ENCODE measurements around the gene FBXO8. TPM values are rescaled to one million over a fixed set of nuclear protein-coding genes. Genes with fewer than 3 reads are reported as not detected.

FBXO8 gene
- total RNA-seq, 2 experiments from 2014 or later = 17.9 to 19.4 TPM

GRCh38 chr4:174218127-174218790 lies 65.2 kb downstream of the FBXO8 start:
- no peak overlapping the region for H3K4me3 ChIP-seq (ENCODE audit: low read length)

GRCh38 chr4:174217273-174218126 lies 66.0 kb downstream of the FBXO8 start:
- Mint-ChIP-seq H3K9me3 (no peaks in the 10 kb centered on the region), H3K36me3 (ENCODE audit: low read depth) (no peaks in the 10 kb centered on the region), H3K4me1 (ENCODE audit: low read depth) (peaks cover 46% of the 10 kb centered on the region), H3K4me3 (peak overlapping the region; percentile 36), H3K27me3 (peaks cover 92% of the 10 kb centered on the region), H3K27ac (no peak overlapping the region)
- CTCF ChIA-PET = no interaction called here
- peak in 3 of 14 experiments; percentile 18 to 34 (median 31) for DNase-seq
- ATAC-seq (ENCODE audit: poor library complexity) = peak; percentile 22
- Histone ChIP-seq H3K36me3 (ENCODE audit: insufficient read depth, low read length) (no peaks in the 10 kb centered on the region), H3K27me3 (ENCODE audit: control insufficient read depth in 1 of 2, insufficient read depth in 2 of 2, low read length in 2 of 2) (peaks cover 55 to 69% of the 10 kb centered on the region in 2 experiments), H3K27ac (ENCODE audit: low read depth in 1 of 2, low read length in 2 of 2) (no peak overlapping the region), H3K4me3 (ENCODE audit: low read length) (no peak overlapping the region), H3K9me3 (ENCODE audit: control insufficient read depth in 1 of 2, insufficient read depth in 1 of 2, low read length in 2 of 2) (peaks cover 0 to 26% of the 10 kb centered on the region in 2 experiments), H3K4me1 (ENCODE audit: insufficient read depth, low read length) (peaks cover 38% of the 10 kb centered on the region)
- POLR2A ChIA-PET = no interaction called here
- intact Hi-C loops (cut with DNase I, micrococcal nuclease) = loop anchor here (5.0 to 10.0 kb wide), 2 partner anchors 690 to 693 kb away; no protein-coding TSS in a partner anchor
- TF ChIP-seq CTCF (IDR thresholded peaks at IDR 0.05) = no peak

More at GRCh38 chr4:174218127-174218790, 65.2 kb downstream of the FBXO8 start:
- no peaks in the 10 kb centered on the region for H3K36me3 Mint-ChIP-seq (ENCODE audit: low read depth)
- DNase-seq (peak in 1 of 14 experiments; percentile 4), ATAC-seq (ENCODE audit: poor library complexity) (no peak)
- TF ChIP-seq CTCF (IDR thresholded peaks at IDR 0.05) = no peak
- no peak overlapping the region for H3K4me3 Mint-ChIP-seq
- no peak overlapping the region for H3K27ac Mint-ChIP-seq
- no peak overlapping the region for H3K27ac ChIP-seq (ENCODE audit: low read depth in 1 of 2, low read length in 2 of 2)
- peaks cover 44% of the 10 kb centered on the region for H3K4me1 Mint-ChIP-seq (ENCODE audit: low read depth)
- POLR2A ChIA-PET = no interaction called here
- H3K4me1 ChIP-seq (ENCODE audit: insufficient read depth, low read length) = peaks cover 38% of the 10 kb centered on the region
- no peaks in the 10 kb centered on the region for H3K9me3 Mint-ChIP-seq
- H3K27me3 ChIP-seq (ENCODE audit: control insufficient read depth in 1 of 2, insufficient read depth in 2 of 2, low read length in 2 of 2) = peaks cover 49 to 62% of the 10 kb centered on the region in 2 experiments
- CTCF ChIA-PET = no interaction called here
- peaks cover 86% of the 10 kb centered on the region for H3K27me3 Mint-ChIP-seq
- peaks cover 0 to 26% of the 10 kb centered on the region in 2 experiments for H3K9me3 ChIP-seq (ENCODE audit: control insufficient read depth in 1 of 2, insufficient read depth in 1 of 2, low read length in 2 of 2)
- intact Hi-C loops (cut with DNase I, micrococcal nuclease) = loop anchor here (5.0 to 10.0 kb wide), 2 partner anchors 691 to 693 kb away; no protein-coding TSS in a partner anchor
- no peaks in the 10 kb centered on the region for H3K36me3 ChIP-seq (ENCODE audit: insufficient read depth, low read length)

- no peak for DNase-seq
These were observed 66.6 kb downstream of the FBXO8 start for GRCh38 chr4:174216799-174217272.

More at GRCh38 chr4:174216799-174217272, 66.6 kb downstream of the FBXO8 start:
- H3K36me3 Mint-ChIP-seq (ENCODE audit: low read depth) = no peaks in the 10 kb centered on the region
- intact Hi-C loops (cut with DNase I, micrococcal nuclease) = loop anchor here (5.0 to 10.0 kb wide), 2 partner anchors 690 to 692 kb away; no protein-coding TSS in a partner anchor
- no peak overlapping the region for H3K4me3 Mint-ChIP-seq
- no peak for TF ChIP-seq CTCF (IDR thresholded peaks at IDR 0.05)
- H3K9me3 ChIP-seq (ENCODE audit: control insufficient read depth in 1 of 2, insufficient read depth in 1 of 2, low read length in 2 of 2) = peaks cover 0 to 26% of the 10 kb centered on the region in 2 experiments
- H3K4me1 ChIP-seq (ENCODE audit: insufficient read depth, low read length) = peaks cover 40% of the 10 kb centered on the region
- H3K4me1 Mint-ChIP-seq (ENCODE audit: low read depth) = peaks cover 51% of the 10 kb centered on the region
- POLR2A ChIA-PET = no interaction called here
- H3K4me3 ChIP-seq (ENCODE audit: low read length) = no peak overlapping the region
- CTCF ChIA-PET = no interaction called here
- peaks cover 92% of the 10 kb centered on the region for H3K27me3 Mint-ChIP-seq
- H3K27ac ChIP-seq (ENCODE audit: low read depth in 1 of 2, low read length in 2 of 2) = no peak overlapping the region
- H3K36me3 ChIP-seq (ENCODE audit: insufficient read depth, low read length) = no peaks in the 10 kb centered on the region
- peaks cover 61 to 75% of the 10 kb centered on the region in 2 experiments for H3K27me3 ChIP-seq (ENCODE audit: control insufficient read depth in 1 of 2, insufficient read depth in 2 of 2, low read length in 2 of 2)
- no peak for ATAC-seq (ENCODE audit: poor library complexity)
- no peak overlapping the region for H3K27ac Mint-ChIP-seq
- H3K9me3 Mint-ChIP-seq = no peaks in the 10 kb centered on the region

Data from CD4-positive, alpha-beta T cell (primary cell).